ENCODE measurements around the gene CMTM4.
"Not testable (repeated sequence)": the region's sequence is repeated elsewhere in the genome, so short reads cannot be mapped to it uniquely, and the experiment has no call there.

CMTM4 gene

GRCh38 chr16:66639091-66639885 is 57.3 kb downstream of the CMTM4 start:
- no peak for DNase-seq

GRCh38 chr16:66637806-66638205 is 58.7 kb downstream of the CMTM4 start:
- DNase-seq = no peak

- DNase-seq = no peak
Observed at GRCh38 chr16:66636199-66636598, 60.3 kb downstream of the CMTM4 start.

- no peak for DNase-seq
Observed at GRCh38 chr16:66635406-66635805, 61.1 kb downstream of the CMTM4 start.

GRCh38 chr16:66634527-66635196 is 61.9 kb downstream of the CMTM4 start:
- DNase-seq = no peak

- DNase-seq = not testable (repeated sequence)
Observed at GRCh38 chr16:66631558-66631957, 65.0 kb downstream of the CMTM4 start.

- not testable (repeated sequence) for DNase-seq
Observed at GRCh38 chr16:66630561-66631260, 65.8 kb downstream of the CMTM4 start.

GRCh38 chr16:66629856-66630255 is 66.7 kb downstream of the CMTM4 start:
- no peak for DNase-seq

GRCh38 chr16:66627611-66628378 is 68.7 kb downstream of the CMTM4 start:
- not testable (repeated sequence) for DNase-seq

- no peak for DNase-seq
Observed at GRCh38 chr16:66623755-66624154, 72.8 kb downstream of the CMTM4 start.

GRCh38 chr16:66622863-66623262 is 73.7 kb downstream of the CMTM4 start:
- no peak for DNase-seq

GRCh38 chr16:66621973-66622372 is 74.6 kb downstream of the CMTM4 start:
- DNase-seq = no peak

GRCh38 chr16:66620429-66620795 is 76.1 kb downstream of the CMTM4 start:
- DNase-seq = no peak

- DNase-seq = no peak
Observed at GRCh38 chr16:66619534-66620428, 76.8 kb downstream of the CMTM4 start.

GRCh38 chr16:66618588-66619375 is 77.8 kb downstream of the CMTM4 start:
- no peak for DNase-seq

GRCh38 chr16:66617728-66618127 is 78.8 kb downstream of the CMTM4 start:
- no peak for DNase-seq

GRCh38 chr16:66617010-66617434 is 79.5 kb downstream of the CMTM4 start:
- DNase-seq = no peak

- no peak for DNase-seq
Observed at GRCh38 chr16:66616592-66616991, 80.0 kb downstream of the CMTM4 start.

- DNase-seq = no peak
Observed at GRCh38 chr16:66616169-66616568, 80.4 kb downstream of the CMTM4 start.

- no peak for DNase-seq
Observed at GRCh38 chr16:66614161-66614802, 82.3 kb downstream of the CMTM4 start.

GRCh38 chr16:66612422-66612821 is 84.1 kb downstream of the CMTM4 start:
- no peak for DNase-seq
